ENCODE results near the gene PRICKLE2. TPM values are rescaled to one million over a fixed set of nuclear protein-coding genes. Genes with fewer than 3 reads are reported as not detected.

The PRICKLE2 gene
- total RNA-seq, 1 experiment from 2014 or later, result 4.2 TPM

- Mint-ChIP-seq H3K4me1 (ENCODE audit: low read depth, unreplicated experiment) (peaks cover 2% of the 10 kb centered on the region), H3K4me3 (ENCODE audit: unreplicated experiment) (no peak overlapping the region), H3K27ac (ENCODE audit: unreplicated experiment) (no peak overlapping the region), H3K36me3 (ENCODE audit: insufficient read depth, unreplicated experiment) (no peaks in the 10 kb centered on the region), H3K9me3 (ENCODE audit: unreplicated experiment) (no peaks in the 10 kb centered on the region), H3K27me3 (ENCODE audit: insufficient read depth, unreplicated experiment) (no peaks in the 10 kb centered on the region)
- Histone ChIP-seq H3K4me1 (0 out of 2 replicates have a peak, but pooled peaks cover 4% of the 10 kb centered on the region), H3K9me3 (no peaks in the 10 kb centered on the region), H3K4me3 (ENCODE audit: low read depth, low read length) (no peak overlapping the region), H3K36me3 (ENCODE audit: control insufficient read depth, insufficient read depth, low read length) (no peaks in the 10 kb centered on the region), H3K27me3 (replicated peaks; ENCODE audit: control insufficient read depth, insufficient read depth, low read length) (no peaks in the 10 kb centered on the region)
- DNase-seq, result no peak
- intact Hi-C loops (cut with micrococcal nuclease; ENCODE audit: unreplicated experiment), result no loop called here
- no TSS peak for BruUV-seq (replicated peaks)
- TF ChIP-seq, protein P1, sequence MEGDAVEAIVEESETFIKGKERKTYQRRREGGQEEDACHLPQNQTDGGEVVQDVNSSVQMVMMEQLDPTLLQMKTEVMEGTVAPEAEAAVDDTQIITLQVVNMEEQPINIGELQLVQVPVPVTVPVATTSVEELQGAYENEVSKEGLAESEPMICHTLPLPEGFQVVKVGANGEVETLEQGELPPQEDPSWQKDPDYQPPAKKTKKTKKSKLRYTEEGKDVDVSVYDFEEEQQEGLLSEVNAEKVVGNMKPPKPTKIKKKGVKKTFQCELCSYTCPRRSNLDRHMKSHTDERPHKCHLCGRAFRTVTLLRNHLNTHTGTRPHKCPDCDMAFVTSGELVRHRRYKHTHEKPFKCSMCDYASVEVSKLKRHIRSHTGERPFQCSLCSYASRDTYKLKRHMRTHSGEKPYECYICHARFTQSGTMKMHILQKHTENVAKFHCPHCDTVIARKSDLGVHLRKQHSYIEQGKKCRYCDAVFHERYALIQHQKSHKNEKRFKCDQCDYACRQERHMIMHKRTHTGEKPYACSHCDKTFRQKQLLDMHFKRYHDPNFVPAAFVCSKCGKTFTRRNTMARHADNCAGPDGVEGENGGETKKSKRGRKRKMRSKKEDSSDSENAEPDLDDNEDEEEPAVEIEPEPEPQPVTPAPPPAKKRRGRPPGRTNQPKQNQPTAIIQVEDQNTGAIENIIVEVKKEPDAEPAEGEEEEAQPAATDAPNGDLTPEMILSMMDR (IDR thresholded peaks at IDR 0.05; ENCODE audit: insufficient read depth in 1 of 2, low read depth in 1 of 2, low read length in 1 of 2, severe bottlenecking in 1 of 2, unreplicated experiment in 1 of 2), result no peak
- ChIA-PET CTCF (no interaction called here), POLR2A (no interaction called here)
Measured at GRCh38 chr3:64216274-64217147, 8.8 kb downstream of the PRICKLE2 start.

DNA sequence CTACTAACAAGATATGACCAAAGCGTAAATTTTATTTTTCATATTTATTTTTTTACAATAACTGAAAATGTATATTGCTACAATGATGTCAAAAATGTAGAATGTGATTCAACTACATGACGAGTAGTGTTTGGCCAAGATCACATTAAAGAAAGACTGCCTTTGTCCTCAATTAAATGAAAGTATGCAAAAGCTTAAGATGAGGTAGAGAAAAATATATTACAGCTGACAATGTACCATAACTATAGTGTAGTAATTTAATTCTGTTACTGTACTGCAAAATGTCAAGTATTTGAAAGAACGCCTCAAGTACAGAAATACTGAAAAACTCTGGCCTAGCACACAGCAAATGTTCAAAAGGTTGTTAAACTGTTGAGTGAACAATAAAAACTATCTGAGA is 9.7 kb downstream of the PRICKLE2 start:
- Mint-ChIP-seq H3K27me3 (ENCODE audit: insufficient read depth, unreplicated experiment) (no peaks in the 10 kb centered on the region), H3K36me3 (ENCODE audit: insufficient read depth, unreplicated experiment) (no peaks in the 10 kb centered on the region), H3K4me3 (ENCODE audit: unreplicated experiment) (no peak overlapping the region), H3K27ac (ENCODE audit: unreplicated experiment) (no peak overlapping the region), H3K9me3 (ENCODE audit: unreplicated experiment) (no peaks in the 10 kb centered on the region), H3K4me1 (ENCODE audit: low read depth, unreplicated experiment) (peaks cover 7% of the 10 kb centered on the region)
- CTCF ChIA-PET, result no interaction called here
- POLR2A ChIA-PET, result no interaction called here
- Histone ChIP-seq H3K4me3 (ENCODE audit: low read depth, low read length) (no peak overlapping the region), H3K9me3 (no peaks in the 10 kb centered on the region), H3K27me3 (replicated peaks; ENCODE audit: control insufficient read depth, insufficient read depth, low read length) (no peaks in the 10 kb centered on the region), H3K4me1 (peaks cover 10% of the 10 kb centered on the region), H3K36me3 (ENCODE audit: control insufficient read depth, insufficient read depth, low read length) (no peaks in the 10 kb centered on the region)
- intact Hi-C loops (cut with micrococcal nuclease; ENCODE audit: unreplicated experiment), result no loop called here
- DNase-seq, result no peak
- no TSS peak for BruUV-seq (replicated peaks)
- TF ChIP-seq, protein P1 (IDR thresholded peaks at IDR 0.05; ENCODE audit: insufficient read depth in 1 of 2, low read depth in 1 of 2, low read length in 1 of 2, severe bottlenecking in 1 of 2, unreplicated experiment in 1 of 2), result no peak

- Histone ChIP-seq H3K36me3 (ENCODE audit: control insufficient read depth, insufficient read depth, low read length) (no peaks in the 10 kb centered on the region), H3K4me3 (ENCODE audit: low read depth, low read length) (no peak overlapping the region), H3K9me3 (no peaks in the 10 kb centered on the region), H3K4me1 (peaks cover 13% of the 10 kb centered on the region), H3K27me3 (replicated peaks; ENCODE audit: control insufficient read depth, insufficient read depth, low read length) (no peaks in the 10 kb centered on the region)
- POLR2A ChIA-PET, result no interaction called here
- Mint-ChIP-seq H3K27ac (ENCODE audit: unreplicated experiment) (no peak overlapping the region), H3K4me3 (ENCODE audit: unreplicated experiment) (no peak overlapping the region), H3K27me3 (ENCODE audit: insufficient read depth, unreplicated experiment) (no peaks in the 10 kb centered on the region), H3K36me3 (ENCODE audit: insufficient read depth, unreplicated experiment) (no peaks in the 10 kb centered on the region), H3K9me3 (ENCODE audit: unreplicated experiment) (no peaks in the 10 kb centered on the region), H3K4me1 (ENCODE audit: low read depth, unreplicated experiment) (peaks cover 7% of the 10 kb centered on the region)
- CTCF ChIA-PET, result no interaction called here
- no TSS peak for BruUV-seq (replicated peaks)
- TF ChIP-seq, protein P1 (IDR thresholded peaks at IDR 0.05; ENCODE audit: insufficient read depth in 1 of 2, low read depth in 1 of 2, low read length in 1 of 2, severe bottlenecking in 1 of 2, unreplicated experiment in 1 of 2), result no peak
- intact Hi-C loops (cut with micrococcal nuclease; ENCODE audit: unreplicated experiment), result no loop called here
- DNase-seq, result no peak
Measured at GRCh38 chr3:64215103-64215502, 10.2 kb downstream of the PRICKLE2 start.
